Astrocyte of the cerebellum (primary cell): ENCODE results near the gene GPR84.

Experiments used
- DNase-seq: peaks from one replicate; pipeline ENCODE4 v3.0.0-alpha.2; 2011; ENCODE audit warnings: low read depth
- H3K4me3 ChIP-seq: 2 replicates; pipeline ENCODE4 v1.5.1; 2011; ENCODE audit warnings: mild to moderate bottlenecking, low read depth, low read length, moderate library complexity
- in situ Hi-C: cut with HindIII; loops from 2 replicates; pipeline ENCODE4 v1.10.0; 2017; ENCODE audit warnings: low sequenced_read_pairs
- TF ChIP-seq, protein P1 (sequence below): IDR thresholded peaks from 2 replicates; pipeline ENCODE4 v1.5.1; 2012; ENCODE audit warnings: low read length, low read depth, moderate library complexity, mild to moderate bottlenecking; ENCODE audit errors: missing control alignments

Gene GPR84

GRCh38 chr12:54351341-54351740 is 12.9 kb downstream of the GPR84 start:
- TF ChIP-seq, protein P1, sequence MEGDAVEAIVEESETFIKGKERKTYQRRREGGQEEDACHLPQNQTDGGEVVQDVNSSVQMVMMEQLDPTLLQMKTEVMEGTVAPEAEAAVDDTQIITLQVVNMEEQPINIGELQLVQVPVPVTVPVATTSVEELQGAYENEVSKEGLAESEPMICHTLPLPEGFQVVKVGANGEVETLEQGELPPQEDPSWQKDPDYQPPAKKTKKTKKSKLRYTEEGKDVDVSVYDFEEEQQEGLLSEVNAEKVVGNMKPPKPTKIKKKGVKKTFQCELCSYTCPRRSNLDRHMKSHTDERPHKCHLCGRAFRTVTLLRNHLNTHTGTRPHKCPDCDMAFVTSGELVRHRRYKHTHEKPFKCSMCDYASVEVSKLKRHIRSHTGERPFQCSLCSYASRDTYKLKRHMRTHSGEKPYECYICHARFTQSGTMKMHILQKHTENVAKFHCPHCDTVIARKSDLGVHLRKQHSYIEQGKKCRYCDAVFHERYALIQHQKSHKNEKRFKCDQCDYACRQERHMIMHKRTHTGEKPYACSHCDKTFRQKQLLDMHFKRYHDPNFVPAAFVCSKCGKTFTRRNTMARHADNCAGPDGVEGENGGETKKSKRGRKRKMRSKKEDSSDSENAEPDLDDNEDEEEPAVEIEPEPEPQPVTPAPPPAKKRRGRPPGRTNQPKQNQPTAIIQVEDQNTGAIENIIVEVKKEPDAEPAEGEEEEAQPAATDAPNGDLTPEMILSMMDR = no peak
- H3K4me3 ChIP-seq = no peak overlapping the region
- in situ Hi-C loops = no loop called here
- DNase-seq = no peak

- DNase-seq = no peak
- in situ Hi-C loops = no loop called here
- no peak overlapping the region for H3K4me3 ChIP-seq
- TF ChIP-seq, protein P1 = no peak
Observed at GRCh38 chr12:54350743-54351142, 13.5 kb downstream of the GPR84 start.

DNA sequence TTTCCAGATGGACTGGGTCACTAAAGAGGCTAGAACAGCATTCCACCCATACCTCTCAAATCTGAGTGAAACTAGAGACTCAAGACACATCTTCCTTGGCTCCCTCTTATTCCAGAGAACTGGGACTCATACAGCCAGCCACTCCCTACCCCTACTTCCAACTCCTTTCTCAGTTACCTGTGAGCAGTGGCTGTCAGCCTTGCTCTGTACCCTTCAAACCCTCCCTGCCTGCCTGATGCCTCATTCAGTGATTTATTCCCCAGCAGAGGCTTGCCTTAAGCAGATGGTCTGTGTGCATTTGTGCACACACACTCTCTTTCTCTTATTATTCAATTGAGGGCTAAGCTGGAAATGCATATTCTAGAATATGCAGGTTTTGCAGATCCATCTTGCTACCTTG is 14.6 kb downstream of the GPR84 start:
- TF ChIP-seq, protein P1 = no peak
- no peak for DNase-seq
- no peak overlapping the region for H3K4me3 ChIP-seq
- in situ Hi-C loops = no loop called here

DNA sequence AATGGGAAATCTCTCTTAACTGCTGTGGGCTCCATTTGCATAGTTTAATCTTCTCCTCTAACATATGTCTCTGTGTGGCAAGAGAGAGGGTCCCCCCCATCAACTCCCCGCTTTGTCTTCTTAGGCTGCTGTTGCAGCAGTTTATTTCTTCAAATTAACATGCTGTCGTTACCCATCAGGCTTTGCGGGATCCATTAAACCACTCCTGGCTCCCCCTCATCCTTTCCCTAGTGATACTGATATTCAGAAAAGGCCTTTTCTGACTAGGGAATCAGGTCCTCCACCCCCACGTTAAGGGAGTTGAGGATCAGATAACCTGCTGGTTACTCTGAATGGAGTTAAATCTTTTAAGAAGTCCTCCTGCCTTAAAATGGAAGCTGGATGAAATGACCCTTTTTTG is 15.2 kb downstream of the GPR84 start:
- DNase-seq = no peak
- no peak overlapping the region for H3K4me3 ChIP-seq
- in situ Hi-C loops = no loop called here
- TF ChIP-seq, protein P1 = no peak

- no peak for DNase-seq
- TF ChIP-seq, protein P1 = no peak
- in situ Hi-C loops = no loop called here
- no peak overlapping the region for H3K4me3 ChIP-seq
Observed at GRCh38 chr12:54341378-54342300, 22.6 kb downstream of the GPR84 start.

DNA sequence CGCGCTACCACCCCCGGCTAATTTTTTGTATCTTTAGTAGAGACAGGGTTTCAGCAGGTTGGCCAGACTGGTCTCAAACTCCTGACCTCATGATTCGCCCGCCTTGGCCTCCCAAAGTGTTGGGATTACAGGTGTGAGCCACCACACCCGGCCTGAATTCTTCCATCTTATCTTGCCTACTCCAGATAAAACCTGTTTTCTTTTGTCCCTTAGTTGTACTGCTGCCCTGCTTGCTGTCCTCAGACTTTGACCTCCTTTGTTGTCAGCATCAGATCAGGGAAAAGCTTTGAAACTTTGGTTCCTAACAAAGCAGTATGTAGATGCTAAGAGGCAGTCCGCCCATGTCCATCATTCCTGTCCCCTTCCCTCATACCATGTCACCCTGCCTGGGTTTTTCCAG is 23.4 kb downstream of the GPR84 start:
- in situ Hi-C loops = no loop called here
- TF ChIP-seq, protein P1 = no peak
- no peak overlapping the region for H3K4me3 ChIP-seq

More for the DNA sequence above, 23.4 kb downstream of the GPR84 start:
- DNase-seq = no peak
